NT2/D1 (cell line): ENCODE results near the gene POMGNT2.

Experiments used
- DNase-seq: peaks from one replicate; pipeline ENCODE4 v3.0.0-alpha.2; 2011; ENCODE audit warnings: low read depth, low spot score
- H3K27me3 ChIP-seq: 2 replicates; pipeline ENCODE4 v1.6.0; 2011; ENCODE audit warnings: mild to moderate bottlenecking; ENCODE audit not compliant: insufficient read length, insufficient read depth
- H3K36me3 ChIP-seq: 2 replicates; pipeline ENCODE4 v1.6.1; 2011; ENCODE audit warnings: mild to moderate bottlenecking, low read length, mixed read lengths; ENCODE audit not compliant: insufficient read depth, insufficient read length
- H3K4me1 ChIP-seq: 2 replicates; pipeline ENCODE4 v1.5.1; 2011; ENCODE audit not compliant: insufficient read depth, insufficient read length
- H3K4me3 ChIP-seq: 2 replicates; pipeline ENCODE4 v1.5.1; 2011; ENCODE audit warnings: low read depth; ENCODE audit not compliant: insufficient read length
- H3K9ac ChIP-seq: 2 replicates; pipeline ENCODE4 v1.6.0; 2011; ENCODE audit warnings: low read depth; ENCODE audit not compliant: insufficient read length
- H3K9me3 ChIP-seq: 2 replicates; pipeline ENCODE4 v1.5.1; 2011; ENCODE audit warnings: mild to moderate bottlenecking, low read length; ENCODE audit not compliant: insufficient read depth
- SUZ12 ChIP-seq: IDR thresholded peaks from 2 replicates; pipeline ENCODE4 v1.6.1; 2011; ENCODE audit not compliant: insufficient read length, insufficient read depth; ENCODE audit errors: extremely low read depth
- YY1 ChIP-seq: IDR thresholded peaks from 2 replicates; pipeline ENCODE4 v1.6.1; 2011; ENCODE audit not compliant: insufficient read length, insufficient read depth
- ZNF274 ChIP-seq: IDR thresholded peaks from 2 replicates; pipeline ENCODE4 v1.6.1; 2011; ENCODE audit warnings: mild to moderate bottlenecking, low read depth, low read length

POMGNT2 gene

GRCh38 chr3:43093974-43094373 is 11.9 kb downstream of the POMGNT2 start:
- DNase-seq: no peak
- H3K9me3 ChIP-seq: no peaks in the 10 kb centered on the region
- no peak overlapping the region for H3K9ac ChIP-seq
- TF ChIP-seq YY1: no peak
- TF ChIP-seq ZNF274: no peak
- TF ChIP-seq SUZ12: no peak
- H3K4me1 ChIP-seq: no peaks in the 10 kb centered on the region
- H3K4me3 ChIP-seq: no peak overlapping the region
- H3K27me3 ChIP-seq: no peaks in the 10 kb centered on the region
- H3K36me3 ChIP-seq: no peaks in the 10 kb centered on the region

DNA sequence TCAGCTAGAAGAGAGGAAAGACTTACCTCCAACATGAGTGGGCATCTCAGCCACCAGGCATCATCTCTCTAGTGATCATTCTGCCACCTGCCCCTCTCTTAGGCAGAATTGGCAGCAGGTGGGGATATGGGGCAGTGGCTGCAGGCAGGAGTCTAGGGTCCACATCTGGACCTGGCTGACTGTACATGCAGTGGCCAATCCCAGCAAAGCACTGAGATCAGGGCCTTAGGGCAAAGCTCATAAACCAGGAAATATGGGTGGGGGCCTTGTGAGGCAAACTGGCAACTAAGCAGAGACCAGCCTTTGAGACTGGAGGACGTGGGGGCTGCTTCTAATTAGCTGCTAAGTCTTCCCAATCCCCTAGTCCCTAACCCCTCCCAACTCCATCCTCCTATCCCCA is 12.9 kb downstream of the POMGNT2 start:
- no peak for DNase-seq
- Histone ChIP-seq H3K4me3 (no peak overlapping the region), H3K36me3 (no peaks in the 10 kb centered on the region), H3K4me1 (no peaks in the 10 kb centered on the region), H3K9me3 (no peaks in the 10 kb centered on the region), H3K27me3 (no peaks in the 10 kb centered on the region), H3K9ac (no peak overlapping the region)
- TF ChIP-seq YY1 (no peak), SUZ12 (no peak), ZNF274 (no peak)

GRCh38 chr3:43091481-43091880 is 14.4 kb downstream of the POMGNT2 start:
- no peaks in the 10 kb centered on the region for H3K4me1 ChIP-seq
- no peak overlapping the region for H3K4me3 ChIP-seq
- no peaks in the 10 kb centered on the region for H3K36me3 ChIP-seq
- no peak overlapping the region for H3K9ac ChIP-seq
- H3K9me3 ChIP-seq: no peaks in the 10 kb centered on the region
- no peak for TF ChIP-seq YY1
- no peak for TF ChIP-seq SUZ12
- TF ChIP-seq ZNF274: no peak
- DNase-seq: no peak
- no peaks in the 10 kb centered on the region for H3K27me3 ChIP-seq

- Histone ChIP-seq H3K4me3 (no peak overlapping the region), H3K9me3 (no peaks in the 10 kb centered on the region), H3K4me1 (no peaks in the 10 kb centered on the region), H3K27me3 (no peaks in the 10 kb centered on the region), H3K9ac (no peak overlapping the region), H3K36me3 (no peaks in the 10 kb centered on the region)
- TF ChIP-seq ZNF274 (no peak), SUZ12 (no peak), YY1 (no peak)
- DNase-seq: no peak
Measured at GRCh38 chr3:43090238-43090637, 15.6 kb downstream of the POMGNT2 start.

DNA sequence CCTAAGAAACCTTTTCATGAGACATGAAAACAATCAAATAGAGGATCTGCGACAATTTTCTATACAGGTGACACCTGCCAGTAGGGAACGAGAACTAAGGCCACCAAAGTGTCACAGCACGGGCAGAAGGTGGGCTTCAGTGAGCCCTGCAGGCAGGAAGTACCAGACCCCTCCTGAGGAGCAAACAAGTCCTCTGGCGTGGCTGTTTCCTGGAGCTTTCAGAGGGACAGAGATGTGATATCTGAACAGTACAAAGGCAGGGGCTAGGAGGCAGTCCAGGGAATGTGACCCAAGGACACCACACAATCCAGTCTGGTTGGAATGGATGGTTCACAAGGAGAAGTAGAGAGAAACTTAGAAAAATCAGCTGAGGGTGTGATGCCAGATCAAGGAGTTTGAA is 16.8 kb downstream of the POMGNT2 start:
- TF ChIP-seq ZNF274 (no peak), YY1 (no peak)
- H3K9ac ChIP-seq: no peak overlapping the region
- no peak overlapping the region for H3K4me3 ChIP-seq
- 0 out of 2 replicates have a peak, but pooled peaks cover under 1% of the 10 kb centered on the region for H3K9me3 ChIP-seq
- no peaks in the 10 kb centered on the region for H3K27me3 ChIP-seq
- no peaks in the 10 kb centered on the region for H3K4me1 ChIP-seq
- no peak for DNase-seq
- H3K36me3 ChIP-seq: no peaks in the 10 kb centered on the region

- Histone ChIP-seq H3K9me3 (peaks cover 18% of the 10 kb centered on the region), H3K4me1 (no peaks in the 10 kb centered on the region), H3K27me3 (no peaks in the 10 kb centered on the region), H3K9ac (no peak overlapping the region), H3K4me3 (no peak overlapping the region), H3K36me3 (no peaks in the 10 kb centered on the region)
- TF ChIP-seq YY1 (no peak), SUZ12 (no peak), ZNF274 (no peak)
- DNase-seq: no peak
Measured at GRCh38 chr3:43087249-43087776, 18.6 kb downstream of the POMGNT2 start.

DNA sequence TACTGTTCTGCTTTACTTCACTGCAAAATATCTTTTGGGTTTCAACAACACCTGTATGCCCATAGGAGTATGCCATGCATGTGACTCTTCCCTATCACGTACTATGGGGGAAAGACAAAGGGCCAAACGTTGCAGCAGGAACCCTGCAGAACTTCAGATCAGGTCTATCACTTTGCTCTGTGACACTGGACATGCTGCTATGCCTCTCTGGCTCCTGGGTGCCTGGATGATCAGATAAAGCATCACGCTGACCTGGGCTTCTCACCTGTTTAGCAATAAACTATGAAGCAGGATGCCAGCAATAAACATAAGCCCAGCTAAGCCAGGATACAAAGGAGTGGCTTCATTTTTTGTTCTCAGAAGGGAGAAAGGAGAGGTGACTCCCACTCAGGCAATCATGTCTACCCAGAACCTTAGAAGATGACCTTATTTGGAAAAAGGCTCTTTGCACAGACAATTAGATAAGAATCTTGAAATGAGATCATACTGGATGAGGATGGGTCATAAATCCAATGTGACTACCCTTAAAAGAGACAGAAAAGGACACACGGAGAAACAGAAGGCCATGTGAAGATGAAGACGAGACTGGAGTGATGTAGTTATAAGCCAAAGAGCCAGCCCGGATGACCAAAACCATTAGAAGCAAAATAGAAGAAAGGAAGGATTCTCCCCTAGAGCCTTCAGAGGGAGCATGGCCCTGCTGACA is 19.3 kb downstream of the POMGNT2 start:
- Histone ChIP-seq H3K4me1 (no peaks in the 10 kb centered on the region), H3K9ac (no peak overlapping the region), H3K27me3 (no peaks in the 10 kb centered on the region), H3K36me3 (no peaks in the 10 kb centered on the region), H3K4me3 (no peak overlapping the region), H3K9me3 (peaks cover 25% of the 10 kb centered on the region)
- no peak for DNase-seq
- TF ChIP-seq SUZ12: no peak
- TF ChIP-seq YY1: no peak
- no peak for TF ChIP-seq ZNF274
